HepG2 (cell line): ENCODE measurements around the gene WDR59.

Source experiments
- POLR2AphosphoS5 ChIP-seq: IDR thresholded peaks from 2 replicates; pipeline ENCODE4 v1.6.1; 2012; ENCODE audit warnings: low read depth, low read length
- SP5 ChIP-seq: IDR thresholded peaks from 2 replicates; pipeline ENCODE4 v1.6.1; 2016; ENCODE audit warnings: low read depth, borderline replicate concordance
- ZNF24 ChIP-seq: fragments of 450-650 bp; IDR thresholded peaks from 2 replicates; pipeline ENCODE4 v1.6.1; 2017; ENCODE audit warnings: antibody characterized with exemption, mild to moderate bottlenecking
- ZNF563 ChIP-seq: sonication (generic); formaldehyde crosslinking; IDR thresholded peaks from 2 replicates; pipeline ENCODE4 v1.8.0; 2022; ENCODE audit warnings: mild to moderate bottlenecking, moderate library complexity, missing genetic modification reagents
- ZNF660 ChIP-seq: sonication (generic); formaldehyde crosslinking; IDR thresholded peaks from 2 replicates; pipeline ENCODE4 v1.5.1; 2020; ENCODE audit warnings: mild to moderate bottlenecking, low read depth, missing genetic modification reagents, borderline replicate concordance
- ZNF772 ChIP-seq: sonication (generic); formaldehyde crosslinking; IDR thresholded peaks from 2 replicates; pipeline ENCODE4 v1.5.0; 2020; ENCODE audit warnings: mild to moderate bottlenecking, missing genetic modification reagents

- TF ChIP-seq ZNF563 (CRISPR knock-in tag) (no peak), SP5 (CRISPR knock-in tag) (no peak), POLR2AphosphoS5 (no peak), ZNF660 (CRISPR knock-in tag) (no peak), ZNF24 (no peak), ZNF772 (CRISPR knock-in tag) (no peak)
These were observed 63.9 kb downstream of the WDR59 start for GRCh38 chr16:74921051-74921450.
